Progenitor cell of endocrine pancreas (in vitro differentiated cells): ENCODE data around the gene PARG. TPM values are rescaled to one million over a fixed set of nuclear protein-coding genes. Genes with fewer than 3 reads are reported as not detected.
"Not testable (repeated sequence)": the region's sequence is repeated elsewhere in the genome, so short reads cannot be mapped to it uniquely, and the experiment has no call there.

Experiments used
- DNase-seq: peaks from one replicate; pipeline ENCODE4 v3.0.0; 2021; ENCODE audit warnings: low spot score; ENCODE audit not compliant: unreplicated experiment
- H3K27ac Mint-ChIP-seq: 2 replicates; pipeline ENCODE4 v1.8.0; 2021; ENCODE audit warnings: mild to moderate bottlenecking, moderate library complexity, mixed read lengths
- H3K27me3 Mint-ChIP-seq: 2 replicates; pipeline ENCODE4 v1.8.0; 2021; ENCODE audit warnings: mixed read lengths
- H3K36me3 Mint-ChIP-seq: 2 replicates; pipeline ENCODE4 v1.8.0; 2022; ENCODE audit warnings: mixed read lengths; ENCODE audit not compliant: insufficient read depth
- H3K4me1 Mint-ChIP-seq: 2 replicates; pipeline ENCODE4 v1.8.0; 2021; ENCODE audit warnings: low read depth, mixed read lengths
- H3K4me3 Mint-ChIP-seq: 2 replicates; pipeline ENCODE4 v1.8.0; 2021; ENCODE audit warnings: low read depth, mild to moderate bottlenecking, moderate library complexity, mixed read lengths
- H3K9me3 Mint-ChIP-seq: 2 replicates; pipeline ENCODE4 v1.8.0; 2021; ENCODE audit warnings: low read depth, mixed read lengths
- long read RNA-seq: library from polyadenylated mRNA; unstranded; transcript quantifications from one replicate; pipeline ENCODE4 v2.0.0, GENCODE V29; 2020
- total RNA-seq: library from RNA; stranded (reverse); gene quantifications from 2 replicates; pipeline ENCODE4 v1.2.1, GENCODE V29; 2021
- TF ChIP-seq, protein P1 (sequence below): fragments of 200-600 bp; sonication (generic); IDR thresholded peaks from one replicate; pipeline ENCODE4 v1.5.0; 2021; ENCODE audit warnings: antibody characterized with exemption, mild to moderate bottlenecking; ENCODE audit not compliant: unreplicated experiment

Gene PARG
- total RNA-seq = 56.2 and 57.8 TPM in 2 replicates
- long read RNA-seq, partial matches to known transcripts = 47 of 96 reads
- long read RNA-seq, other reads (novel, unspliced or antisense) = 49 of 96 reads

DNA sequence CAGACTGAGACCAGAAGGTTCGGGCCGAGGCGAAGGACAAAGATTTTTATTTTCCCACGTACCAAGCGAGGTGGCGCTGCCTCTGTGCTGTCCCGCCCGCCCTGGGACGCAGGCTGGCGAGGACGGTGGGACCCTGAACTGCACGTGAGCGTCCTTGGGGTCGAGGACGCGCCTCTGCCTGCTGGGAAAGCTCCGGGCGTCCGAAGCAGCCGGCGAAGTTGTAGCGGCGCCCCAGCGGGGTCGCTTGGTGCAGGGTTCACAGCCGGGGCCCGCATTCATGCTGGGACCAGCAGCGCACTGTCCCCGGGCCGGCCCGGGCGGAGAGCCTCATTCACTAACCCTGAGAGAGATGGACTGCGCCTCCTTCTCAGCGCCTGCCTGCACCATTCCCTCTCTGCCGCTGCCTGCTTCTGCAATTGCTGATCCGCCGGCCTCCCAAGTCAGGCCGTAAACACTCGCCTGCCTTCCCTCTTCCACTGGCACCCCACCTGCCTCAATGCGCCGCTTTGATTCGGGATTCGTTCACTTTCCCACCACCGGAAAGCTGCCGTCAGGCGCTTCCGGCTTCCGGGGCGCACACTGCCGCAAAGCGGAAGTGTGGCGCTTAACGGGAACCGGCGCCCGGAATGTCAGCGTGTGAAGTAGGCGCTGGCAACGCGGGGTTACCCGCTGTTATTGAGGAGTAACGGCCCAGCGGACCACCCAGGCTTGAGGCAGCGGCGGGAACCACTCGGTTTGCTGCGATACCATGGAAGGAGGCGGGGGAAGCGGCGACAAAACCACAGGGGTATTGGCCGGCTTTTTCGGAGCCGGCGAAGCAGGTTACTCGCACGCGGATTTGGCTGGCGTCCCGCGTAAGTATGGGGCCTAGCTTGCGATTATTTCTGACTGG, at the start of gene PARG, which contains the start of gene TIMM23B:
TSS of gene PARG (minus strand) at position 581 of the 892 bp plus-strand sequence. CDS start at position 279, 302 bp downstream.
TSS of gene TIMM23B (plus strand) at position 607 of the 892 bp plus-strand sequence. CDS start at position 749, 142 bp downstream.
- H3K36me3 Mint-ChIP-seq, H3K9me3 Mint-ChIP-seq, H3K27me3 Mint-ChIP-seq: not testable (repeated sequence)
- peak; percentile 72 for DNase-seq
- Mint-ChIP-seq H3K27ac (peak within 1 kb of the TSS; percentile 98), H3K4me1 (peaks cover 22% of the 10 kb centered on the region), H3K4me3 (peak within 1 kb of the TSS; percentile 94)
- TF ChIP-seq, protein P1, sequence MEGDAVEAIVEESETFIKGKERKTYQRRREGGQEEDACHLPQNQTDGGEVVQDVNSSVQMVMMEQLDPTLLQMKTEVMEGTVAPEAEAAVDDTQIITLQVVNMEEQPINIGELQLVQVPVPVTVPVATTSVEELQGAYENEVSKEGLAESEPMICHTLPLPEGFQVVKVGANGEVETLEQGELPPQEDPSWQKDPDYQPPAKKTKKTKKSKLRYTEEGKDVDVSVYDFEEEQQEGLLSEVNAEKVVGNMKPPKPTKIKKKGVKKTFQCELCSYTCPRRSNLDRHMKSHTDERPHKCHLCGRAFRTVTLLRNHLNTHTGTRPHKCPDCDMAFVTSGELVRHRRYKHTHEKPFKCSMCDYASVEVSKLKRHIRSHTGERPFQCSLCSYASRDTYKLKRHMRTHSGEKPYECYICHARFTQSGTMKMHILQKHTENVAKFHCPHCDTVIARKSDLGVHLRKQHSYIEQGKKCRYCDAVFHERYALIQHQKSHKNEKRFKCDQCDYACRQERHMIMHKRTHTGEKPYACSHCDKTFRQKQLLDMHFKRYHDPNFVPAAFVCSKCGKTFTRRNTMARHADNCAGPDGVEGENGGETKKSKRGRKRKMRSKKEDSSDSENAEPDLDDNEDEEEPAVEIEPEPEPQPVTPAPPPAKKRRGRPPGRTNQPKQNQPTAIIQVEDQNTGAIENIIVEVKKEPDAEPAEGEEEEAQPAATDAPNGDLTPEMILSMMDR = peak; percentile 32

DNA sequence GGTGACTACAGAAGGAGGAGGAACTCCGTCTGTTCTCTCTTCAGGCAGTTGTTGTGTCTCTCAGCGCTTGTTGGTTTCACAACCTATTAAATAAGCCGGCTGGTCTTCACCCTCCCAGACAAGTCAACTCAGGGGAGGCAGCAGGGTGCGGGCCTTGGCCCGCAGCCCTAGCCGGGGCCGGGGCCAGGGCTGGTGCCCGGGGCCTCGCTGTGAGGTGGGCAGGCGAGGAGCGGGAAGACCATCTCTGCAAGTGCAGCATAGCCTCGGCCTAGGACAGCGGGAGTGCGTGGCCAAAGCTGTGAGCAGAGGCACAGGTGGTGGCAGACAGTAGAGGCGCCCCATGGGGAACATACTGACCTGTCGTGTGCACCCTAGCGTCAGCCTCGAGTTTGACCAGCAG, 46.5 kb upstream of the PARG start, which contains the start of gene AGAP6:
TSS of gene AGAP6 (plus strand) at position 31 of the 400 bp plus-strand sequence. CDS start at position 341, 310 bp downstream.
- H3K9me3 Mint-ChIP-seq, H3K27me3 Mint-ChIP-seq, DNase-seq, H3K36me3 Mint-ChIP-seq, H3K27ac Mint-ChIP-seq, H3K4me3 Mint-ChIP-seq, H3K4me1 Mint-ChIP-seq: not testable (repeated sequence)

DNA sequence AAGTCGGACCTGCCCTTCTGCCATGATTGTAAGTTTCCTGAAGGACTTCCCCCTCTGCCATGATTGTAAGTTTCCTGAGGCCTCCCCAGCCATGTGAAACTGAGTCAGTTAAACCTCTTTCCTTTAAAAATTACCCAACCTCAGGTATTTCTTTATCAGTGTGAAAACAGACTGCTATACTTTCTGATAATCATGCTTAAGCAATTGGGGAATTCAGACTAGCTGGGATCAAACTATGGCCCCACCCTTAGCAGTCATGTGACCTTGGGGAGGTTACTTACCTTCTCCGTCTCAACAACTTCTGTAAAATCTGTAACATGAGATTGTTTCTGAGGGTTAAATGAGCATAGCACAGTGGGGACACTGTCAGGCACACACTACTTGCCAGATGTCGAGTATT, 45.4 kb upstream of the PARG start:
- H3K9me3 Mint-ChIP-seq, H3K4me1 Mint-ChIP-seq, H3K27me3 Mint-ChIP-seq, H3K36me3 Mint-ChIP-seq, DNase-seq, H3K27ac Mint-ChIP-seq, H3K4me3 Mint-ChIP-seq: not testable (repeated sequence)

DNA sequence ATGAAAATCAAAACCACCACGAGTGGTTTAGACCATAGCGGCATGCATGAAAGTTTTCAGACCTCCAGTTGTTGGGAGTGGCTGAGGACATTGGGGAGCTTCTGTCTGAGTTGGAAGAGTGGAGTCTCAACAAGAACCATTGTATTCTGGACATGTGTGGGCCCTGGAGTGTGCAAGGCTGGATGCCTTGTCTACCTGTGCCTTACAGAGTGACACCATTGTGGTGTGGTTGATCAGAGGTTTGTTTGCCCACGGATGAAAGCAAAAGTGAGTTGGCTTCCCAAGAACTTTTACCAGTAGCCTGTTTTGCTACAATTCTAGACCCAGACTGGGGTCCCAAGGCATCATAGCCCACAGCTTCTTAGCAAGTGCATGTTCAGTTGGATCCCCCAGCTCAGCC, 35.9 kb upstream of the PARG start:
- not testable (repeated sequence) for H3K4me1 Mint-ChIP-seq, H3K36me3 Mint-ChIP-seq, H3K4me3 Mint-ChIP-seq, DNase-seq, H3K9me3 Mint-ChIP-seq, H3K27me3 Mint-ChIP-seq, H3K27ac Mint-ChIP-seq

DNA sequence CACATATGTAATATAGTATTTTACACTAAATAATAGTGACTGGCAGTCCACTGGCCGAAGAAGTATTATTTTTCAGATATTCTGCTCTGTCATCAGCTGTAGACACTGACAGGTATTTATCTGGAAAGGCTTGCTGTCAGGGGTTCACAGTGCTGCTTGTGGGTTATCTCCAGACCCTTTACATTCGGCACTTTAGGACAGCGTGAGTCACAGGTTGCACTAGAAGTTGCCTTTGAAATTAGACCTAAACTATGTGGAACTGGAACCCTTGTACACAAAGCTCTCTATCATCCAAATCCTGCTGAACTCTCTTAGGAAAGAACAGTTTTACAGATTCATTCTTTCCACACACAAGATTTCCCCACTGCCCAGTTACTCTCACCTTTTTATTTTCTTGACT, 30.3 kb upstream of the PARG start:
- H3K36me3 Mint-ChIP-seq, H3K4me3 Mint-ChIP-seq, H3K27ac Mint-ChIP-seq, H3K9me3 Mint-ChIP-seq, DNase-seq, H3K4me1 Mint-ChIP-seq, H3K27me3 Mint-ChIP-seq: not testable (repeated sequence)

DNA sequence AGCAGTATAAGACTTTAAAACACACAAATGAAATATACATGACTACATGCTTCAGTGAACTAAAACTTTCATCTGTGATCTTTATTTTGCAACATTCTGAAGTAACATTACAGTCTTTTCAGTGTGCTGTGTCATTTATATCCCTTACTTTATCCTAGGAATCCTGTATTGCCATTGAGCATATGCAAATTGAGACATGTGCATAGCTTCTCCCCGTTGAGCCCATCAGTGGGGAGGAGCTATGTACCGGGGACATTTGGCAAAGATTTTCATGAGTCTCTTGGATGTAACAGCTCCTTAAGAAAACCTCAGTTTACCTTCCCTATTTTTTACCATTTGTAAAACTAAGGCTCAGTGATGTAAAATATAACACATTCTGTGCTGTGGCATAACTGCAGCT, 29.6 kb upstream of the PARG start:
- H3K4me1 Mint-ChIP-seq, H3K27me3 Mint-ChIP-seq, H3K36me3 Mint-ChIP-seq, H3K4me3 Mint-ChIP-seq, H3K27ac Mint-ChIP-seq, H3K9me3 Mint-ChIP-seq, DNase-seq: not testable (repeated sequence)

DNA sequence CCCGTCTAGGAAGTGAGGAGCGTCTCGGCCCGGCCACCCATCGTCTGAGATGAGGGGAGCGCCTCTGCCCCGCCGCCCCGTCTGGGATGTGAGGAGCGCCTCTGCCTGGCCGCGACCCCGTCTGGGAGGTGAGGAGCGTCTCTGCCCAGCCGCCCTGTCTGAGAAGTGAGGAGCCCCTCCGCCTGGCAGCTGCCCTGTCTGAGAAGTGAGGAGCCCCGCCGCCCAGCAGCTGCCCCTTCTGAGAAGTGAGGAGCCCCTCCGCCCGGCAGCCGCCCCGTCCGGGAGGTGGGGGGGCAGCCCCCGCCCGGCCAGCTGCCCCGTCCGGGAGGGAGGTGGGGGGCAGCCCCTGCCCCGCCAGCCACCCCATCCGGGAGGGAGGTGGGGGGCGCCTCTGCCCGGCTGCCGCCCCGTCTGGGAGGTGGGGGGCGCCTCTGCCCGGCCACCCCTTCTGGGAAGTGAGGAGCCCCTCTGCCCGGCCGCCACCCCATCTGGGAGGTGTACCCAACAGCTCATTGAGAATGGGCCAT, 28.6 kb upstream of the PARG start:
- not testable (repeated sequence) for H3K27ac Mint-ChIP-seq, H3K9me3 Mint-ChIP-seq, H3K4me3 Mint-ChIP-seq, H3K27me3 Mint-ChIP-seq, DNase-seq, H3K4me1 Mint-ChIP-seq, H3K36me3 Mint-ChIP-seq

DNA sequence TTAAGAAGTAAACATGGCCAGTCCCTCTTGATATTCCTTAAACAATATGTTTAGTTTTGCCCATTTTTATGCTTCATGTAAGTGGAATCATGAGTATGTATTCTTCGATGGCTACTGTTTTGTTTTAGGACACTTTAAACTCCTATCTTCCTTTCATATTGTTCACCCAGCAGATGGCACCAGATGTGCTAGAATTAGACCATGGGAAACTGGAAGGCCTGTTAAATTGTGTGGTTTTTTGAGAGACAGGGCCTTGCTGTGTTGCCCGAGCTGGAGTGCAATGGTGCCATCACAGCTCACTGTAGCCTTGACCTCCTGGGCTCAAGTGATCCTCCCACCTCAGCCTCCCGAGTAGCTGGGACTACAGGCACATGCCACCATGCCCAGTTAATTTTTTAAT, 11.3 kb upstream of the PARG start:
- not testable (repeated sequence) for H3K27me3 Mint-ChIP-seq, DNase-seq, H3K36me3 Mint-ChIP-seq, H3K9me3 Mint-ChIP-seq, H3K4me3 Mint-ChIP-seq, H3K4me1 Mint-ChIP-seq, H3K27ac Mint-ChIP-seq

DNA sequence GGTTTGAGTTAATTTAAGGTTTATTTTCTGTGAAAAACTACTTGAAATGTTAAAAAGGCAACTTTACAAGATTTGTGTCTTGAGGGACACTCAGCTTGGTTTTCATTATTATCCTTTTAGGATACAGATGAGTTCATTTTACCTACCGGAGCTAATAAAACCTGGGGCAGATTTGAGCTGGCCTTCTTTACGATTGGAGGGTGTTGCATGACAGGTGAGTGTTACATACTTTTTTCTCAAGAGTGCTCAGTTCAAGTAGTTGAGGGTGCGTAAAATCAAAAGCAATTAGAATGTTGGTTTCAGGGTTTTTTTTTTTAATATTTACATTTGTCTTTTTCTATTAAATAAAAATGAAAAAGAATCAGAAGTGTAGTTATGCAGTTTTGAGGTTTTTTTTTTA, 10.2 kb upstream of the PARG start:
- not testable (repeated sequence) for H3K36me3 Mint-ChIP-seq, H3K27me3 Mint-ChIP-seq, H3K9me3 Mint-ChIP-seq

DNA sequence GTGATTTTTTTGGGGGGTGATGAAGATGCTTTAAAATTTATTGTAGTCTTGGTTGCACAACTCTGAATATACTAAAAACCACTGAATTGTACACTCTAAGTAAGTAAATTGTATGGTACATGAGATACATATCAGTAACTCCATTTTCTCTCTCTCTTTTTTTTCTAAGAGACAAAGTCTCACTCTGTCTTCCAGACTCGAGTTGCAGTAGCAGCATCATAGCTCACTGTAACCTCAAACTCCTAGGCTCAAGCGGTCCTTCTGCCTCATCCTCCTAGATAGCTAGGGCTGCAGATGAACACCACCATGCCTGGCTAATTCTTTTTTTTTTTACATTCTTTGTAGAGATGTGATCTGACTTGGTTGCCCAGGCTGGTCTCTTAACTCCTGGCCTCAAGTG, 6.9 kb upstream of the PARG start:
- H3K4me1 Mint-ChIP-seq, H3K27me3 Mint-ChIP-seq, DNase-seq, H3K36me3 Mint-ChIP-seq, H3K27ac Mint-ChIP-seq, H3K4me3 Mint-ChIP-seq, H3K9me3 Mint-ChIP-seq: not testable (repeated sequence)

More for the DNA sequence above, 10.2 kb upstream of the PARG start:
- not testable (repeated sequence) for H3K27ac Mint-ChIP-seq, H3K4me1 Mint-ChIP-seq, DNase-seq, H3K4me3 Mint-ChIP-seq

DNA sequence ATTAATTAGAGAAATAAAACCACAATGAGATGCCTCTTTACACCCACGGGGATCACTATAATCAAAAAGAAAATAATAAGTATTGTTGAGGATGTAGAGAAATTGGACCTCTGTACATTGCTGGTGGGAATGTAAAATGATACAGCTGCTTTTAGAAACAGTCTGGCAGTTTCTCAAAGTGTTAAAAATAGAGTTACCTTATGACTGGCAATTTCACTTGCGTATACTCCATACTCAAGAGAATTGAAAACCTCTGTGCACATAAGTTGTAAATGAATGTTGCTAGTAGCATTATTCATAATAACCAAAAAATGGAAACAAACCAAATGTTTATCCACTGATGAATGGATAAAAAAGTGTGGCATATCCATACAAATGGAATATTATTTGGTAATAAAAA, 6.3 kb upstream of the PARG start:
- not testable (repeated sequence) for H3K27me3 Mint-ChIP-seq, H3K4me1 Mint-ChIP-seq, H3K27ac Mint-ChIP-seq, DNase-seq, H3K36me3 Mint-ChIP-seq, H3K4me3 Mint-ChIP-seq, H3K9me3 Mint-ChIP-seq

DNA sequence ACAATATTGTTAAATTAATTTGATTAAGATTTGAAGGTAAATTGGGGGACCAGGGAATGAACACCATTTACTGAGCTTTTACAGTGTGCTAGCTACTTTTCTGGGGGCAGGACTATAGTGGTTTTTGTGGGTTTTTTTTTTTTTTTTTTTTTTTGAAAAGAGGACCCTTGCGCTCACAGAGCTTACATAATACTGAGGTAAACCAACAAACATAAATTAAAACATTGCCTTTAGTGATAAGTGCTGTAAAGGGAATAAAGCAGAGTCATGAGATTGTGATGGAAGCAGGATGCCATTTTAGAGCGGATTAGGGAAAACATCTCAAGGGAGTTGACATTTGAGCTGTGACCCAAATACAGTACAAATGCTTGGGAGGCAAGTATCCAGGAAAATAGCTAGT, 1.8 kb upstream of the PARG start:
- not testable (repeated sequence) for H3K36me3 Mint-ChIP-seq, H3K9me3 Mint-ChIP-seq, DNase-seq, H3K27me3 Mint-ChIP-seq
- Mint-ChIP-seq H3K27ac (peak overlapping the region; percentile 18), H3K4me3 (peak overlapping the region; percentile 94), H3K4me1 (peaks cover 22% of the 10 kb centered on the region)
